Osteoblast (primary cell): Measurements from ENCODE around the gene FXR2. TPM values are rescaled to one million over a fixed set of nuclear protein-coding genes. Genes with fewer than 3 reads are reported as not detected.

Experiments
- DNase-seq: peaks from one replicate; pipeline ENCODE4 v3.0.0; 2011; ENCODE audit warnings: low spot score, mixed read lengths; ENCODE audit not compliant: insufficient read length; ENCODE audit errors: missing footprints
- H2AFZ ChIP-seq: 2 replicates; pipeline ENCODE4 v1.6.0; 2011; ENCODE audit warnings: mild to moderate bottlenecking, low read length
- H3K27ac ChIP-seq: 2 replicates; pipeline ENCODE4 v1.5.1; 2011; ENCODE audit warnings: mild to moderate bottlenecking, low read depth, low read length, moderate library complexity
- H3K27me3 ChIP-seq: 2 replicates; pipeline ENCODE4 v1.6.0; 2012; ENCODE audit warnings: mild to moderate bottlenecking, control low read depth, inconsistent platforms, low read length, moderate library complexity; ENCODE audit not compliant: insufficient read depth
- H3K36me3 ChIP-seq: 2 replicates; pipeline ENCODE4 v1.5.1; 2011; ENCODE audit warnings: mild to moderate bottlenecking, low read length, control low read depth, moderate library complexity; ENCODE audit not compliant: insufficient read depth
- H3K4me1 ChIP-seq: 2 replicates; pipeline ENCODE4 v1.5.1; 2011; ENCODE audit warnings: mild to moderate bottlenecking, low read length, control low read depth, moderate library complexity; ENCODE audit not compliant: insufficient read depth
- H3K4me2 ChIP-seq: 2 replicates; pipeline ENCODE4 v1.6.0; 2011; ENCODE audit warnings: mild to moderate bottlenecking, low read length; ENCODE audit not compliant: insufficient read depth
- H3K4me3 ChIP-seq: fragments of 200-600 bp; sonication (generic); 3 replicates; pipeline ENCODE4 v1.5.1; 2012; ENCODE audit warnings: mild to moderate bottlenecking, low read length, inconsistent platforms; ENCODE audit not compliant: insufficient read depth
- H3K79me2 ChIP-seq: 2 replicates; pipeline ENCODE4 v1.6.0; 2012; ENCODE audit warnings: mild to moderate bottlenecking, low read length, control low read depth, inconsistent platforms; ENCODE audit not compliant: insufficient read depth
- H3K9me3 ChIP-seq: 2 replicates; pipeline ENCODE4 v1.5.1; 2011; ENCODE audit warnings: low read depth, low read length, control low read depth
- H4K20me1 ChIP-seq: 2 replicates; pipeline ENCODE4 v1.6.0; 2012; ENCODE audit warnings: mild to moderate bottlenecking, low read length, control low read depth; ENCODE audit not compliant: insufficient read depth
- total RNA-seq: library from RNA; depleted of rRNA; stranded (reverse); fragments of >200 nt; gene quantifications from 2 replicates; pipeline ENCODE4 v1.2.3, GENCODE V29; 2012
- TF ChIP-seq, protein P1 (sequence below): IDR thresholded peaks from 2 replicates; pipeline ENCODE4 v1.5.1; 2011; ENCODE audit warnings: mild to moderate bottlenecking, low read depth, low read length, moderate library complexity; ENCODE audit errors: extremely low read depth

Gene FXR2
- total RNA-seq, 1 donor: 42.7 TPM

DNA sequence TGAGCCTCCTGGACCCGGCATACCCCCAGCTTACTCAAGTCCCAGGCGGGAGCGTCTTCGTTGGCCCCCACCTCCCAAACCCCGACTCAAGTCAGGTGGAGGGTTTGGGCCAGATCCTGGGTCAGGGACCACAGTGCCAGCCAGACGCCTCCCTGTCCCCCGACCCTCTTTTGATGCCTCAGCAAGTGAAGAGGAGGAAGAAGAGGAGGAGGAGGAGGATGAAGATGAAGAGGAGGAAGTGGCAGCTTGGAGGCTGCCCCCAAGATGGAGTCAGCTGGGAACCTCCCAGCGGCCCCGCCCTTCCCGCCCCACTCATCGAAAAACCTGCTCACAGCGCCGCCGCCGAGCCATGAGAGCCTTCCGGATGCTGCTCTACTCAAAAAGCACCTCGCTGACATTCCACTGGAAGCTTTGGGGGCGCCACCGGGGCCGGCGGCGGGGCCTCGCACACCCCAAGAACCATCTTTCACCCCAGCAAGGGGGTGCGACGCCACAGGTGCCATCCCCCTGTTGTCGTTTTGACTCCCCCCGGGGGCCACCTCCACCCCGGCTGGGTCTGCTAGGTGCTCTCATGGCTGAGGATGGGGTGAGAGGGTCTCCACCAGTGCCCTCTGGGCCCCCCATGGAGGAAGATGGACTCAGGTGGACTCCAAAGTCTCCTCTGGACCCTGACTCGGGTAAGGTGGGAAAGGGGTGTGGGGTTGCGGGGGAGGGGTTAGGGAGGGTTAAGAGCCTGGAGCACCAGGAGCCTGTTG lies 51.4 kb downstream of the FXR2 start:
- peaks cover 16% of the 10 kb centered on the region for H4K20me1 ChIP-seq
- peak overlapping the region; percentile 17 for H3K27ac ChIP-seq
- no peaks in the 10 kb centered on the region for H3K27me3 ChIP-seq
- H3K79me2 ChIP-seq: peaks cover 53% of the 10 kb centered on the region
- H3K9me3 ChIP-seq: no peaks in the 10 kb centered on the region
- peaks cover 24% of the 10 kb centered on the region for H3K4me1 ChIP-seq
- peak overlapping the region; percentile 100 for H3K4me2 ChIP-seq
- no peak overlapping the region for H2AFZ ChIP-seq
- H3K36me3 ChIP-seq: peaks cover 38% of the 10 kb centered on the region
- TF ChIP-seq, protein P1, sequence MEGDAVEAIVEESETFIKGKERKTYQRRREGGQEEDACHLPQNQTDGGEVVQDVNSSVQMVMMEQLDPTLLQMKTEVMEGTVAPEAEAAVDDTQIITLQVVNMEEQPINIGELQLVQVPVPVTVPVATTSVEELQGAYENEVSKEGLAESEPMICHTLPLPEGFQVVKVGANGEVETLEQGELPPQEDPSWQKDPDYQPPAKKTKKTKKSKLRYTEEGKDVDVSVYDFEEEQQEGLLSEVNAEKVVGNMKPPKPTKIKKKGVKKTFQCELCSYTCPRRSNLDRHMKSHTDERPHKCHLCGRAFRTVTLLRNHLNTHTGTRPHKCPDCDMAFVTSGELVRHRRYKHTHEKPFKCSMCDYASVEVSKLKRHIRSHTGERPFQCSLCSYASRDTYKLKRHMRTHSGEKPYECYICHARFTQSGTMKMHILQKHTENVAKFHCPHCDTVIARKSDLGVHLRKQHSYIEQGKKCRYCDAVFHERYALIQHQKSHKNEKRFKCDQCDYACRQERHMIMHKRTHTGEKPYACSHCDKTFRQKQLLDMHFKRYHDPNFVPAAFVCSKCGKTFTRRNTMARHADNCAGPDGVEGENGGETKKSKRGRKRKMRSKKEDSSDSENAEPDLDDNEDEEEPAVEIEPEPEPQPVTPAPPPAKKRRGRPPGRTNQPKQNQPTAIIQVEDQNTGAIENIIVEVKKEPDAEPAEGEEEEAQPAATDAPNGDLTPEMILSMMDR: no peak
- peak overlapping the region; percentile 89 for H3K4me3 ChIP-seq
- DNase-seq: no peak

GRCh38 chr17:7562208-7562605 lies 52.5 kb downstream of the FXR2 start:
- Histone ChIP-seq H3K9me3 (no peaks in the 10 kb centered on the region), H2AFZ (peak overlapping the region; percentile 62), H3K79me2 (peaks cover 49% of the 10 kb centered on the region), H3K36me3 (peaks cover 32% of the 10 kb centered on the region), H3K27ac (peak overlapping the region; percentile 39), H4K20me1 (peaks cover 16% of the 10 kb centered on the region), H3K4me3 (peak overlapping the region; percentile 89), H3K4me1 (peaks cover 30% of the 10 kb centered on the region), H3K4me2 (peak overlapping the region; percentile 100), H3K27me3 (no peaks in the 10 kb centered on the region)
- TF ChIP-seq, protein P1: no peak
- peak; percentile 85 for DNase-seq

GRCh38 chr17:7561589-7562207 lies 53.0 kb downstream of the FXR2 start, which contains the start of gene SENP3:
TSS of gene SENP3 (plus strand) at chr17:7561919. CDS start at chr17:7563077, 1,158 bp downstream.
- H3K4me2 ChIP-seq: peak within 1 kb of the TSS; percentile 100

More at GRCh38 chr17:7561589-7562207, 53.0 kb downstream of the FXR2 start, which contains the start of gene SENP3:
- H3K79me2 ChIP-seq: peaks cover 44% of the 10 kb centered on the region
- H2AFZ ChIP-seq: peak within 1 kb of the TSS; percentile 95
- peak; percentile 100 for DNase-seq
- TF ChIP-seq, protein P1: no peak
- H3K9me3 ChIP-seq: no peaks in the 10 kb centered on the region
- peaks cover 30% of the 10 kb centered on the region for H3K4me1 ChIP-seq
- peaks cover 16% of the 10 kb centered on the region for H4K20me1 ChIP-seq
- H3K27me3 ChIP-seq: no peaks in the 10 kb centered on the region
- H3K36me3 ChIP-seq: peaks cover 27% of the 10 kb centered on the region
- H3K27ac ChIP-seq: peak within 1 kb of the TSS; percentile 79
- H3K4me3 ChIP-seq: peak within 1 kb of the TSS; percentile 89
